Adrenal gland (tissue), 12 donors: ENCODE results near the gene TGFBR2. TPM values are rescaled to one million over a fixed set of nuclear protein-coding genes. Genes with fewer than 3 reads are reported as not detected.

Source experiments
- DNase-seq, 7 donors: peaks; one replicate each; pipeline ENCODE4 v3.0.0-alpha.2; 2019 to 2020
- H3K27ac ChIP-seq, 5 donors: fragments of 200-600 bp; sonication (generic) in 4 of 5; 1 replicate in 3 of 5; 2 replicates in 2 of 5; pipeline versions ENCODE4 v1.5.1 to v1.8.0; 2016 to 2020; ENCODE audit warnings: mild to moderate bottlenecking in 1 of 5
- H3K27me3 ChIP-seq: fragments of 200-600 bp; 2 replicates; pipeline ENCODE4 v1.8.0; 2021
- H3K36me3 ChIP-seq, 2 donors: fragments of 200-600 bp; replicated peaks in 1 of 2; 1 replicate in 1 of 2; 2 replicates in 1 of 2; pipeline versions ENCODE4 v1.5.1 to v1.8.0; 2018 to 2022
- H3K4me1 ChIP-seq, 2 donors: fragments of 200-600 bp; replicated peaks in 1 of 2; 1 replicate in 1 of 2; 2 replicates in 1 of 2; pipeline versions ENCODE4 v1.5.1 to v1.8.0; 2018 to 2021
- H3K4me3 ChIP-seq, 4 donors: fragments of 200-600 bp; sonication (generic) in 3 of 4; one replicate each; pipeline ENCODE4 v1.5.1; 2016 to 2018
- H3K9me3 ChIP-seq, 3 donors: fragments of 200-600 bp; sonication (generic) in 1 of 3; replicated peaks in 1 of 3; 1 replicate in 2 of 3; 2 replicates in 1 of 3; pipeline versions ENCODE4 v1.5.1 to v1.8.0; 2016 to 2021
- POLR2A ChIP-seq, 2 donors: fragments of 450-650 bp; IDR thresholded peaks; one replicate each; pipeline ENCODE4 v1.6.1; 2017; ENCODE audit warnings: antibody characterized with exemption in 2 of 2, mild to moderate bottlenecking in 2 of 2, moderate library complexity in 1 of 2
- WGBS, 4 donors: extraction: QIAGEN DNeasy Blood & Tissue Kit in 2 of 4; methylation state at CpG; one replicate each; pipeline versions ENCODE4 v1.1.5 to v1.1.7; 2013 to 2017; 5-methylcytosine and 5-hydroxymethylcytosine counted together
- intact Hi-C, 2 donors: fragments of 100-400 bp; cut with DNase I; formaldehyde crosslinking; loops; one replicate each; pipeline versions ENCODE4 v1.14.1 to v1.15.0; 2022 to 2023
- polyA plus RNA-seq, 3 donors: library from polyadenylated mRNA; stranded (reverse); fragments of 200-250 nt in 2 of 3; fragments of 350-450 nt in 1 of 3; fragmentation: Illumina TruSeq in 1 of 3; extraction: RNeasy Lipid Tissue Mini Kit (QIAGEN cat#74804) in 1 of 3; gene quantifications; one replicate each; pipeline ENCODE4 v1.2.3, GENCODE V29; 2013 to 2014
- total RNA-seq, 9 donors: library from RNA; depleted of rRNA in 4 of 9; stranded (reverse); fragments of >200 nt in 4 of 9; fragments of 120-200 nt in 1 of 9; fragmentation: NEBNext Ultra II Directional in 1 of 9; extraction: Animal tissue kit (Norgen Biotek cat#: 25700) in 1 of 9; gene quantifications; one replicate each; pipeline versions ENCODE4 v1.1.0 to v1.2.4, GENCODE V29; 2013 to 2023
- TF ChIP-seq, protein P1 (sequence below), 6 experiments: fragments of 450-650 bp in 4 of 6; fragments of 200-600 bp in 2 of 6; sonication (generic) in 1 of 6; IDR thresholded peaks; 1 replicate in 5 of 6; 2 replicates in 1 of 6; pipeline versions ENCODE4 v1.5.1 to v1.8.0; 2016 to 2021; ENCODE audit warnings: antibody characterized with exemption in 6 of 6, mild to moderate bottlenecking in 2 of 6, moderate library complexity in 1 of 6
- donor health status: healthy with polysubstance abuse.
- donor health status: Bipolar disorder and iron deficiency.
- donor health status: DM: yes; HTN: yes; CAD: no.
- donor health status: DM: no; HTN: no; CAD: no.
- donor health status: DM: no; HTN: no; CAD: no.
- donor health status: DM: yes; HTN: yes; CAD: no.

The TGFBR2 gene
- total and polyA plus RNA-seq, 12 donors, result 19.1 to 296 (median 153) TPM

- intact Hi-C loops, result loop anchor here in 1 of 2 donors (10.0 kb wide), 1 partner anchor 79 kb away; no protein-coding TSS in a partner anchor
- H3K9me3 ChIP-seq, result no peaks in the 10 kb centered on the region
- DNase-seq, result no peak
- H3K4me1 ChIP-seq, result peaks cover 22 to 52% of the 10 kb centered on the region in 2 donors
- H3K36me3 ChIP-seq, result peaks cover 0 to 55% of the 10 kb centered on the region in 2 donors
- 71 to 79% (median 73%) methylated on average over 3 of the region's 3 CpGs for WGBS, 4 donors
- no peak for TF ChIP-seq POLR2A (IDR thresholded peaks at IDR 0.05)
- TF ChIP-seq, protein P1, sequence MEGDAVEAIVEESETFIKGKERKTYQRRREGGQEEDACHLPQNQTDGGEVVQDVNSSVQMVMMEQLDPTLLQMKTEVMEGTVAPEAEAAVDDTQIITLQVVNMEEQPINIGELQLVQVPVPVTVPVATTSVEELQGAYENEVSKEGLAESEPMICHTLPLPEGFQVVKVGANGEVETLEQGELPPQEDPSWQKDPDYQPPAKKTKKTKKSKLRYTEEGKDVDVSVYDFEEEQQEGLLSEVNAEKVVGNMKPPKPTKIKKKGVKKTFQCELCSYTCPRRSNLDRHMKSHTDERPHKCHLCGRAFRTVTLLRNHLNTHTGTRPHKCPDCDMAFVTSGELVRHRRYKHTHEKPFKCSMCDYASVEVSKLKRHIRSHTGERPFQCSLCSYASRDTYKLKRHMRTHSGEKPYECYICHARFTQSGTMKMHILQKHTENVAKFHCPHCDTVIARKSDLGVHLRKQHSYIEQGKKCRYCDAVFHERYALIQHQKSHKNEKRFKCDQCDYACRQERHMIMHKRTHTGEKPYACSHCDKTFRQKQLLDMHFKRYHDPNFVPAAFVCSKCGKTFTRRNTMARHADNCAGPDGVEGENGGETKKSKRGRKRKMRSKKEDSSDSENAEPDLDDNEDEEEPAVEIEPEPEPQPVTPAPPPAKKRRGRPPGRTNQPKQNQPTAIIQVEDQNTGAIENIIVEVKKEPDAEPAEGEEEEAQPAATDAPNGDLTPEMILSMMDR (IDR thresholded peaks at IDR 0.05), result no peak
- no peaks in the 10 kb centered on the region for H3K27me3 ChIP-seq
- H3K27ac ChIP-seq, result no peak overlapping the region
- H3K4me3 ChIP-seq, result no peak overlapping the region
These were observed 87.7 kb downstream of the TGFBR2 start for GRCh38 chr3:30694148-30694547.

DNA sequence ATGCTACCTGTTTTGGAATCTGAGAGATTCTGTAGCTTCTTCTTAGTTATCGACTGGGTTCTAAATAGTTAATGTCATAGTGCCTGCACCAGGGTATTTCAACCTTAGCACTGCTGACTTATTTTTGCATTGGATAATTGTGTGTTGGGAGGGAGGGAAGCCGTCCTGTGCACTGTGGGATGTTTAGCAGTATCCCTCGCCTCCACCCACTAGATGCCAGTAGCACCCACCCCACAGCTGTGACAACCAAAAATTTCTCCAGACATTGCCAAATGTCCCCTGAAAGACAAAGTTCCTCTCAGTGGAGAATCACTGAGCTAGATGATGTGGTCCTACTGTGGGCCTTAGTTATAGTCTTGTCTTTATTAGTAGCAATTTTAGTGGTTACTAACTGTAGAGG, 88.3 kb downstream of the TGFBR2 start:
- DNase-seq, result no peak
- 90 to 96% (median 94%) methylated on average over 3 of the region's 3 CpGs for whole genome bisulfite sequencing, 4 donors
- no peak overlapping the region for H3K4me3 ChIP-seq
- H3K36me3 ChIP-seq, result peaks cover 0 to 55% of the 10 kb centered on the region in 2 donors
- H3K4me1 ChIP-seq, result peaks cover 19 to 47% of the 10 kb centered on the region in 2 donors
- H3K27me3 ChIP-seq, result no peaks in the 10 kb centered on the region
- intact Hi-C loops, result loop anchor here in 1 of 2 donors (10.0 kb wide), 1 partner anchor 80 kb away; no protein-coding TSS in a partner anchor
- H3K27ac ChIP-seq, result no peak overlapping the region
- TF ChIP-seq, protein P1 (IDR thresholded peaks at IDR 0.05), result no peak
- TF ChIP-seq POLR2A (IDR thresholded peaks at IDR 0.05), result no peak
- no peaks in the 10 kb centered on the region for H3K9me3 ChIP-seq

DNA sequence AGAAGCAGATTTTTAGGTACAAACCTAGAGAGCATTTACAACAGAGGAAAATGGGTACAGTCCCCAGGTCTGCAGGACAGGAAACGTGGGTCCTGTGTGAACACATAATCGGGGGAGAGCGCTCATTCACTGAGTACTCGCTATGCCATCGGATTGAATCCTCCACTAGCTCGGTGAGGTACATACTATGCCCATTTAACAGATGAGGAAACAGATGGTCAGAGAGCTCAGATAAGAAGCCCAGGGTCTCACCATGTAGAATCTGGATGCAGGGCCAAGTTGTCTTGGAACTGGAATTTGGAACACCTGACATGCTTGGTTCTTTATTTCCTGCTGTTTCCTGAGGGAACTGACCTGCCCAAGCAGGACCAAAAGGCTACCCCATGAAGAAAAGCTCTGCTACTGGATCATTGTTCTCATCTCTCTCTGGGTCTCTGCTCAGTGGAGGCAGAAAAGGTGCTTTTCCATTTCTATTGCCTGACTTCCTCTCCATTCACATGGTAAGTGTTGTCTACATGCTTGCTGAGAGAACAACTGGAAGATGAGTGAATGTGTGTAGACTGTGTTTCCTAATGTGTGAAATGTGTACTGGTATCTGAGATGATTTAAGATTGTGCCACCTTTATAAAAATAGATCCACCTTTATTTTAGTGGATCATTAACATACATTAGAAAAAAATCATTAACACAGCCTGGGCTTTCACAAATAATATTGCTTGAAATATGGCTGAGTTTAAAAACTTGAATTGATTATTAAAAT, 89.1 kb downstream of the TGFBR2 start:
- intact Hi-C loops, result loop anchor here in 1 of 2 donors (10.0 kb wide), 1 partner anchor 81 kb away; no protein-coding TSS in a partner anchor
- Histone ChIP-seq H3K27ac (no peak overlapping the region), H3K4me3 (no peak overlapping the region), H3K4me1 (peaks cover 11 to 39% of the 10 kb centered on the region in 2 donors), H3K9me3 (no peaks in the 10 kb centered on the region), H3K27me3 (no peaks in the 10 kb centered on the region), H3K36me3 (peaks cover 0 to 50% of the 10 kb centered on the region in 2 donors)
- TF ChIP-seq, protein P1 (IDR thresholded peaks at IDR 0.05), result no peak
- TF ChIP-seq POLR2A (IDR thresholded peaks at IDR 0.05), result no peak
- 86 to 95% (median 91%) methylated on average over 5 to 6 of the region's 6 CpGs for WGBS, 4 donors
- DNase-seq, result no peak

DNA sequence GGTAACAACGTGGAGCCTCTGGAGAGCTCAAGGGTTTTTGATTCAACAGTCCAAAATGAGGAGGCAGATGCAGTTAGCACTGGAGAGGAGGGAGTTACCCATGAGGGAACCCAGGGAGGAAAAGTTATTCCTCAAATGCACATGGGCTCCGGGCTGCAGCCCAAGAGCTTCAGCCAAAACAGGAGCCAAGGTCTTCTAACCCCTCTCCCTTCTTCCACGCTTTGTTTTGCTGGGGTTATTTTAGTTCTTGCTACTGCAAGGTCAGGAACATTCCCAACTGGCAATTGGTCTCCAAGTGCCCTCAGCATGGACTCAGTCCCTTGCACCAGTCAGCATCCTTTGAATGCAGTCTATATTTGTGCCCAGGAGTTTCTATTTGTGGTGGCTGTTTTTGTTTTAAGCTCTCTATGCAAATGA, 90.0 kb downstream of the TGFBR2 start:
- intact Hi-C loops, result loop anchor here in 1 of 2 donors (10.0 kb wide), 1 partner anchor 82 kb away; no protein-coding TSS in a partner anchor
- DNase-seq, result peak; percentile 34 to 76 (median 65)
- Histone ChIP-seq H3K27ac (peak overlapping the region in 1 of 5 donors; percentile 7), H3K9me3 (no peaks in the 10 kb centered on the region), H3K27me3 (no peaks in the 10 kb centered on the region), H3K4me1 (peaks cover 9 to 31% of the 10 kb centered on the region in 2 donors), H3K36me3 (peaks cover 0 to 41% of the 10 kb centered on the region in 2 donors), H3K4me3 (no peak overlapping the region)
- TF ChIP-seq, protein P1 (IDR thresholded peaks at IDR 0.05), result no peak
- no peak for TF ChIP-seq POLR2A (IDR thresholded peaks at IDR 0.05)
- 12 to 31% (median 24%) methylated on average over 3 of the region's 3 CpGs for WGBS, 4 donors
